Upper lobe of left lung (tissue), 4 donors: ENCODE results near the gene PGRMC2.

Experiments
- POLR2A ChIP-seq, 4 donors: fragments of 450-650 bp; IDR thresholded peaks; one replicate each; pipeline ENCODE4 v1.5.1; 2016 to 2017; ENCODE audit warnings: antibody characterized with exemption in 4 of 4, mild to moderate bottlenecking in 2 of 4
- POLR2AphosphoS5 ChIP-seq, 2 donors: sonication (generic); formaldehyde crosslinking; IDR thresholded peaks; one replicate each; pipeline ENCODE4 v1.5.1; 2017; ENCODE audit warnings: antibody characterized with exemption in 2 of 2

DNA sequence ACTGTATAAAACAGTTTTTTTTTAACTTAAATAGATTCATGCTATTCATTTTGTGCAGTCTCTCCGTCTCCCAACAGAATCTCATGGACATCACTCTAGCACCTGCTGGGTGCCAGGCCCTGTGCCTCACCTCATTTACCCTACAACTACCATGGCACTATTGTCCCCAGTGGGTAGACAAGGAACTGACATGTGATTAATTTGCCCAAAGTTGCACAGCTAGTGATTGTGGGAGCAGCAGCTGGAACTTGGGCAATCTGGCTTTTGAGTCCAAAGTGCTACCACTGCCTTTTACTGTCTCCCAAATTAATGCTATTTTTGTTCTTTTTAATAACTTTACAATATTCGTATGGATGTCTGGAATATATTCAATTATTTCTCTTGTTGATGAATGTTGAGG lies 11.2 kb upstream of the PGRMC2 start:
- no peak for TF ChIP-seq POLR2A (IDR thresholded peaks at IDR 0.05)
- no peak for TF ChIP-seq POLR2AphosphoS5 (IDR thresholded peaks at IDR 0.05)
